Endodermal cell (in vitro differentiated cells): Measurements from ENCODE around the gene CSTPP1. TPM values are rescaled to one million over a fixed set of nuclear protein-coding genes. Genes with fewer than 3 reads are reported as not detected.

Source experiments
- DNase-seq: peaks from one replicate; pipeline ENCODE4 v3.0.0-alpha.2; 2017
- H3K27ac ChIP-seq: 2 replicates; pipeline ENCODE4 v1.5.1; 2013; ENCODE audit warnings: mild to moderate bottlenecking, low read depth, low read length, moderate library complexity
- H3K27me3 ChIP-seq: 2 replicates; pipeline ENCODE4 v1.6.1; 2013; ENCODE audit warnings: mild to moderate bottlenecking, low read length, moderate library complexity; ENCODE audit not compliant: insufficient read depth, control insufficient read depth, poor library complexity, severe bottlenecking
- H3K36me3 ChIP-seq: 2 replicates; pipeline ENCODE4 v1.7.0; 2013; ENCODE audit warnings: mild to moderate bottlenecking, low read length, moderate library complexity; ENCODE audit not compliant: control insufficient read depth, insufficient read depth
- H3K4me1 ChIP-seq: one replicate; pipeline ENCODE4 v1.7.0; 2013; ENCODE audit warnings: low read length; ENCODE audit not compliant: control insufficient read depth, insufficient read depth
- H3K4me3 ChIP-seq: 2 replicates; pipeline ENCODE4 v1.5.1; 2013; ENCODE audit warnings: mild to moderate bottlenecking, low read length, moderate library complexity
- H3K9ac ChIP-seq: 2 replicates; pipeline ENCODE4 v1.6.1; 2013; ENCODE audit warnings: mild to moderate bottlenecking, low read length, moderate library complexity; ENCODE audit not compliant: poor library complexity, severe bottlenecking; ENCODE audit errors: extremely low read depth
- H3K9me3 ChIP-seq: 2 replicates; pipeline ENCODE4 v1.6.1; 2013; ENCODE audit warnings: mild to moderate bottlenecking, low read length, moderate library complexity; ENCODE audit not compliant: control insufficient read depth
- H3K27ac Mint-ChIP-seq: 2 replicates; pipeline ENCODE4 v1.8.0; 2020; ENCODE audit warnings: mixed read lengths
- H3K27me3 Mint-ChIP-seq: 2 replicates; pipeline ENCODE4 v1.8.0; 2021; ENCODE audit warnings: mild to moderate bottlenecking, mixed read lengths; ENCODE audit not compliant: insufficient read depth
- H3K36me3 Mint-ChIP-seq: 2 replicates; pipeline ENCODE4 v1.8.0; 2020; ENCODE audit warnings: low read depth, mixed read lengths
- H3K4me1 Mint-ChIP-seq: 2 replicates; pipeline ENCODE4 v1.8.0; 2020; ENCODE audit warnings: mixed read lengths
- H3K4me3 Mint-ChIP-seq: 2 replicates; pipeline ENCODE4 v1.8.0; 2020; ENCODE audit warnings: mild to moderate bottlenecking, moderate library complexity, mixed read lengths
- H3K9me3 Mint-ChIP-seq: 2 replicates; pipeline ENCODE4 v1.8.0; 2020; ENCODE audit warnings: mild to moderate bottlenecking, mixed read lengths
- WGBS, 2 experiments: methylation state at CpG; one replicate each; pipeline versions ENCODE4 v1.1.5 to v1.1.7; 2013; ENCODE audit warnings: missing lambda C conversion rate in 2 of 2, mixed read lengths in 1 of 2; ENCODE audit not compliant: insufficient coverage in 1 of 2, insufficient read length in 1 of 2; 5-methylcytosine and 5-hydroxymethylcytosine counted together
- total RNA-seq, 2 donors: library from RNA; stranded (reverse); fragmentation: NEBNext Ultra II Directional in 1 of 2; extraction: Animal tissue kit (Norgen Biotek cat#: 25700) in 1 of 2; gene quantifications; 2 replicates in 1 of 2; 3 replicates in 1 of 2; pipeline ENCODE4 v1.2.1, GENCODE V29; 2021
- TF ChIP-seq, protein P1 (sequence below): fragments of 200-600 bp; sonication (generic); conservative IDR thresholded peaks from 2 replicates; pipeline ENCODE4 v1.5.0; 2021; ENCODE audit warnings: antibody characterized with exemption, mild to moderate bottlenecking

The CSTPP1 gene
- total RNA-seq, 2 donors from 2014 or later = 46.7 to 57.6 TPM

DNA sequence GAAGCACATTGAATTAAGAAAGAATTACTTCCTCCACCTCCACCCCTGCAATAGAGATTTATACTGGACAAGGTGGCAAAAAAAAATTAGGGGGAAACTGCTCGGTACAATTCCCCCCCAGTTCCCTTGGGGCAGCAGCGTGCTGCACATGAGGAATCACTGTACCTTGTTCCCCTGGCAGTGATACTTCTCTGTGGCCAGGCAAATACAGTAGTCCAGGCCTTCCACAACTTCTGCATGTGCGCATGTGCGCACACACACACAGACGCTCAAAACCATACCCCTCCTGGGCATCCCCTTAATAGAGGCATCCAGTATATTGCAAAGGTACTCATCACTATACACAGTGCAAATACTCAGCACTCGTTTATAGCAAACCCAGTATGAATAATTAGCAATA is 171.2 kb downstream of the CSTPP1 start:
- H3K9me3 ChIP-seq = no peaks in the 10 kb centered on the region
- Mint-ChIP-seq H3K4me1 (peaks cover 30% of the 10 kb centered on the region), H3K4me3 (no peak overlapping the region), H3K9me3 (no peaks in the 10 kb centered on the region), H3K27ac (no peak overlapping the region), H3K27me3 (no peaks in the 10 kb centered on the region), H3K36me3 (peaks cover 3% of the 10 kb centered on the region)
- no peak overlapping the region for H3K27ac ChIP-seq
- no peak for DNase-seq
- H3K4me1 ChIP-seq = peaks cover 21% of the 10 kb centered on the region
- 83 to 100% methylated on average over 1 to 6 of the region's 6 CpGs for WGBS, 2 experiments
- H3K27me3 ChIP-seq = no peaks in the 10 kb centered on the region
- no peak overlapping the region for H3K4me3 ChIP-seq
- no peaks in the 10 kb centered on the region for H3K36me3 ChIP-seq
- H3K9ac ChIP-seq = no peak overlapping the region
- TF ChIP-seq, protein P1, sequence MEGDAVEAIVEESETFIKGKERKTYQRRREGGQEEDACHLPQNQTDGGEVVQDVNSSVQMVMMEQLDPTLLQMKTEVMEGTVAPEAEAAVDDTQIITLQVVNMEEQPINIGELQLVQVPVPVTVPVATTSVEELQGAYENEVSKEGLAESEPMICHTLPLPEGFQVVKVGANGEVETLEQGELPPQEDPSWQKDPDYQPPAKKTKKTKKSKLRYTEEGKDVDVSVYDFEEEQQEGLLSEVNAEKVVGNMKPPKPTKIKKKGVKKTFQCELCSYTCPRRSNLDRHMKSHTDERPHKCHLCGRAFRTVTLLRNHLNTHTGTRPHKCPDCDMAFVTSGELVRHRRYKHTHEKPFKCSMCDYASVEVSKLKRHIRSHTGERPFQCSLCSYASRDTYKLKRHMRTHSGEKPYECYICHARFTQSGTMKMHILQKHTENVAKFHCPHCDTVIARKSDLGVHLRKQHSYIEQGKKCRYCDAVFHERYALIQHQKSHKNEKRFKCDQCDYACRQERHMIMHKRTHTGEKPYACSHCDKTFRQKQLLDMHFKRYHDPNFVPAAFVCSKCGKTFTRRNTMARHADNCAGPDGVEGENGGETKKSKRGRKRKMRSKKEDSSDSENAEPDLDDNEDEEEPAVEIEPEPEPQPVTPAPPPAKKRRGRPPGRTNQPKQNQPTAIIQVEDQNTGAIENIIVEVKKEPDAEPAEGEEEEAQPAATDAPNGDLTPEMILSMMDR = no peak

DNA sequence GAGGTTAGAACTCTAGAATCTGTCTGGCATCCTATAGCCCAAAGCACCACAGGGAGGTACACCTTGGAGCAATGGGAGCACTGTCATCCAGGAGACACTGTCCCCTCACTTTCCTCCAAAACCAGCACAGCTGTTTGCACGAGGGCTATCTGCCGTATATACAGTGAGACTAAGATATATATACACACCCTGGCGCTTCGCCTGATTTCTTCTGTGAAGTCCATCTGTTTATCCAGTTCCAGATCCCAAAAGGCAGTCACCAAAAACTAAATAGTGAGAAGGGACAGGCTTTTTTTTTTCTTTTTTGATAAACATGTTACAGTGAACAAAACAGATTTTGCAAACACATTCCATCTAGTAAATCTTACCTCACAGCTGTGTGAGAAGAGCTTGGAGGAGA is 171.7 kb downstream of the CSTPP1 start:
- Mint-ChIP-seq H3K4me3 (no peak overlapping the region), H3K4me1 (peaks cover 28% of the 10 kb centered on the region), H3K9me3 (no peaks in the 10 kb centered on the region), H3K27ac (no peak overlapping the region), H3K27me3 (no peaks in the 10 kb centered on the region), H3K36me3 (peaks cover 3% of the 10 kb centered on the region)
- 91 to 96% methylated on average over 4 of the region's 4 CpGs for WGBS, 2 experiments
- Histone ChIP-seq H3K36me3 (no peaks in the 10 kb centered on the region), H3K9ac (no peak overlapping the region), H3K4me1 (peaks cover 21% of the 10 kb centered on the region), H3K4me3 (no peak overlapping the region), H3K27me3 (no peaks in the 10 kb centered on the region), H3K27ac (no peak overlapping the region), H3K9me3 (no peaks in the 10 kb centered on the region)
- TF ChIP-seq, protein P1 = no peak
- DNase-seq = no peak

DNA sequence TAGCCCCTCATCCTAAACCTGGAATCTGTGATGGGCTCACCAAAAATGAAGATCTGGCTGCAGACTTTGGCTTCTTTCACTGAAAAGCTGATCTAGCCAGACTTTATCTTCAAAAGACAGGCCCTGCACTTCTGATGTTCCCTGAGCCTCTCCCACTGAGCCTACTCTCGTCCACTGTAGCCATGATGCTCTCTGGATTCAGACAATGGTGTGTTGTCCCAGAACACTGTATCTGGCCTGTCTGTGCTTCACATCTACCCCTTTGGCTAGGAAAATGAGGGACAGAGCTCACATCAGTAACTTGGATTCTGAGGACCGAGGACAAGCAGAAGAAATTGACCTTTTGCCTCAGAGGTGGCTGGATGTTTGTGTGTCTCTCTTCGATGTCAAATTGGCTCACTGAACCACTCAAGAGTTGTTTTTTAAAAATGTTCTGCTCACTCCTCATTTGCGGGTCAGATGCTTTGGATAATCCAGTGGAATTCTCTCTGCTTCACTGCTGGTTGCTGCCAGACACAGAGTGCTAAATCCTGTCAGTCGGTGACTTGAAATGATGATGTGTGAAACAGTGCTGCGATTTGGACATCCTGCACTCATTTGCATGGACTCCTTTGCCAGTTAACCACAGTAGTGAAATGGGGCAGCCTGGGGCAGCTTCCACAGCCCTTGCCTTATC is 172.6 kb downstream of the CSTPP1 start:
- Mint-ChIP-seq H3K27me3 (no peaks in the 10 kb centered on the region), H3K4me1 (peaks cover 25% of the 10 kb centered on the region), H3K9me3 (no peaks in the 10 kb centered on the region), H3K4me3 (no peak overlapping the region), H3K36me3 (peaks cover 3% of the 10 kb centered on the region), H3K27ac (no peak overlapping the region)
- no peaks in the 10 kb centered on the region for H3K9me3 ChIP-seq
- no peak for DNase-seq
- H3K27me3 ChIP-seq = no peaks in the 10 kb centered on the region
- TF ChIP-seq, protein P1 = no peak
- no peak overlapping the region for H3K4me3 ChIP-seq
- no peak overlapping the region for H3K9ac ChIP-seq
- H3K27ac ChIP-seq = no peak overlapping the region
- WGBS, 2 experiments = 89 to 90% methylated on average over 5 to 6 of the region's 6 CpGs
- peaks cover 21% of the 10 kb centered on the region for H3K4me1 ChIP-seq
- H3K36me3 ChIP-seq = no peaks in the 10 kb centered on the region
